Measurements from ENCODE around the gene MPI. TPM values are rescaled to one million over a fixed set of nuclear protein-coding genes. Genes with fewer than 3 reads are reported as not detected.

MPI gene
- total and polyA plus RNA-seq, 2 of the 8 experiments (the other 6 are each of a cell fraction or from before 2014, with no cell fraction given), result 31.0 to 74.8 TPM

- Histone ChIP-seq H4K91ac (replicated peaks; ENCODE audit: insufficient read length, low read length) (no peak overlapping the region), H2BK12ac (ENCODE audit: low read depth, low read length) (no peak overlapping the region), H3K18ac (ENCODE audit: extremely low read depth, low read length) (no peak overlapping the region), H2BK20ac (ENCODE audit: low read length) (no peak overlapping the region), H3K4me3 (ENCODE audit: extremely low read depth in 1 of 4, insufficient read depth in 2 of 4, low read depth in 3 of 4, low read length in 4 of 4) (no peak overlapping the region), H3K36me3 (ENCODE audit: control insufficient read depth in 2 of 4, insufficient read depth in 4 of 4, low read length in 3 of 4) (no peaks in the 10 kb centered on the region), H4K20me1 (replicated peaks in 1 of 2; ENCODE audit: control insufficient read depth in 1 of 2, insufficient read depth in 2 of 2, low read length in 2 of 2) (peaks cover 2 to 8% of the 10 kb centered on the region in 2 experiments), H4K5ac (ENCODE audit: insufficient read length, low read depth, low read length) (no peak overlapping the region), H3K56ac (replicated peaks; ENCODE audit: insufficient read length, low read depth, low read length) (no peak overlapping the region), H3K9me3 (ENCODE audit: insufficient read depth in 2 of 2, low read depth in 1 of 2, low read length in 1 of 2) (no peaks in the 10 kb centered on the region), H3K23ac (ENCODE audit: insufficient read length) (no peak overlapping the region), H2BK15ac (ENCODE audit: low read length) (no peak overlapping the region), H3K23me2 (ENCODE audit: low read depth, low read length) (peaks cover 6% of the 10 kb centered on the region; the same call in 1 of the 2 replicates), H3K14ac (ENCODE audit: insufficient read length) (no peak overlapping the region), H3K4me2 (ENCODE audit: insufficient read depth in 1 of 2, low read depth in 2 of 2, low read length in 2 of 2) (no peak overlapping the region), H3K27ac (ENCODE audit: low read depth, low read length) (no peak overlapping the region), H3K27me3 (replicated peaks in 1 of 4; ENCODE audit: control insufficient read depth in 3 of 4, extremely low read depth in 1 of 4, insufficient read depth in 3 of 4, low read length in 3 of 4) (no peaks in the 10 kb centered on the region), H3K79me2 (ENCODE audit: control insufficient read depth in 1 of 2, insufficient read depth in 2 of 2, low read length in 2 of 2) (peaks cover 0 to 55% of the 10 kb centered on the region in 2 experiments; a peak in 2 of 4 replicates), H3K79me1 (ENCODE audit: low read depth, low read length) (peaks cover 8% of the 10 kb centered on the region; the same call in 1 of the 2 replicates), H3K4me1 (replicated peaks in 1 of 4; ENCODE audit: control insufficient read depth in 3 of 4, insufficient read depth in 4 of 4, low read length in 3 of 4) (peaks cover 0 to 3% (median 0%) of the 10 kb centered on the region in 4 experiments; a peak in 1 of 7 replicates), H2BK120ac (replicated peaks; ENCODE audit: low read depth, low read length) (no peak overlapping the region), H2AFZ (ENCODE audit: low read length) (no peak overlapping the region), H3K4ac (replicated peaks; ENCODE audit: insufficient read length, low read depth, low read length) (no peak overlapping the region), H4K8ac (ENCODE audit: extremely low read depth, insufficient read depth, low read length) (no peak overlapping the region), H2AK5ac (ENCODE audit: low read depth, low read length) (no peak overlapping the region), H3K9ac (replicated peaks in 1 of 4; ENCODE audit: extremely low read depth in 1 of 4, low read depth in 3 of 4, low read length in 3 of 4) (no peak overlapping the region), H2BK5ac (ENCODE audit: low read depth, low read length) (no peak overlapping the region)
- POLR2A ChIA-PET (ENCODE audit: partially characterized antibody), result interaction anchor here (0.8 to 2.4 kb wide), 8 partner anchors 8 to 37 kb away, joined by 3 to 10 read pairs (median 4); no protein-coding TSS in a partner anchor
- FAIRE-seq (no peak), DNase-seq (ENCODE audit: low read depth in 1 of 2, low spot score in 2 of 2) (no peak)
- CTCF ChIA-PET (ENCODE audit: partially characterized antibody), result interaction anchor here (0.6 to 2.3 kb wide), 4 partner anchors 26 to 500 kb away, joined by 3 to 16 read pairs (median 6); partner anchors contain the start of gene ULK3
- TF ChIP-seq ZNF274 (IDR thresholded peaks at IDR 0.05; ENCODE audit: borderline replicate concordance, extremely low read depth, low read length) (no peak), HDAC6 (IDR thresholded peaks at IDR 0.05; ENCODE audit: low read depth, low read length) (no peak), CBX5 (IDR thresholded peaks at IDR 0.05; ENCODE audit: low read depth, low read length) (no peak), RBBP5 (IDR thresholded peaks at IDR 0.05; ENCODE audit: borderline replicate concordance, low read depth, low read length) (no peak), HDAC2 (IDR thresholded peaks at IDR 0.05; ENCODE audit: borderline replicate concordance in 1 of 2, low read depth in 2 of 2, low read length in 2 of 2) (no peak), POLR2A (IDR thresholded peaks at IDR 0.05; ENCODE audit: control extremely low read depth in 1 of 2, low read depth in 2 of 2, low read length in 2 of 2) (no peak), NANOG (IDR thresholded peaks at IDR 0.05; ENCODE audit: insufficient read depth, low read depth, low read length, poor library complexity, severe bottlenecking) (no peak), EZH2 (IDR thresholded peaks at IDR 0.05; ENCODE audit: low read depth, low read length, severe bottlenecking) (no peak), JUN (IDR thresholded peaks at IDR 0.05; ENCODE audit: low read depth, low read length) (no peak), SIRT6 (IDR thresholded peaks at IDR 0.05; ENCODE audit: low read length) (no peak), ATF2 (IDR thresholded peaks at IDR 0.05; ENCODE audit: low read length) (no peak), USF2 (IDR thresholded peaks at IDR 0.05; ENCODE audit: low read length) (no peak)
Observed at GRCh38 chr15:74869372-74869725, 20.5 kb upstream of the MPI start.
